Activated naive CD4-positive, alpha-beta T cell (primary cell): ENCODE data around the gene RRP1B.
"Not testable (repeated sequence)": the region's sequence is repeated elsewhere in the genome, so short reads cannot be mapped to it uniquely, and the experiment has no call there.

Experiments
- DNase-seq, 4 experiments: peaks; one replicate each; lab custom pipeline; 2025; lab: John Stamatoyannopoulos, UW

Gene RRP1B

GRCh38 chr21:43675871-43676270 lies 16.5 kb downstream of the RRP1B start:
- DNase-seq: no peak

DNA sequence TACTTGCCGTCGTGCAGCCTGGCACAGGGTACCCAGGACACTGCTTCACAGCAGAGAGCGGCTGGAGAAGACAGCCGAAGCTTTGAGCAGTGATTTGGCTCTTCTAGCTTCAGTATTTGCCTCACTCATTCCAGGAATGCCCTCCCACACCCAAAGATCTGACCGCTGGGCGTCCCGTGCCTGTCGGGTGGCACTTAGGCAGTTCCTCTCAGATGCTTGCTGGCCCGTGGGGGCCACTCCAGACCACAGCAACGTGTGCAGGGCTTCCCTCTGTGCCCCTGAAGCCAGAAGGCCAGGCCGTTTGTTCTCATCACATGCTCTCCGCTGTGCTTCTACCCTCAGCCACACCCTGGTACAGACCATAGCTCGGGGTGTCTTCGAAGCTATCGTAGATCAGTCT lies 17.0 kb downstream of the RRP1B start:
- no peak for DNase-seq

GRCh38 chr21:43679951-43680350 lies 20.6 kb downstream of the RRP1B start:
- DNase-seq: no peak

DNA sequence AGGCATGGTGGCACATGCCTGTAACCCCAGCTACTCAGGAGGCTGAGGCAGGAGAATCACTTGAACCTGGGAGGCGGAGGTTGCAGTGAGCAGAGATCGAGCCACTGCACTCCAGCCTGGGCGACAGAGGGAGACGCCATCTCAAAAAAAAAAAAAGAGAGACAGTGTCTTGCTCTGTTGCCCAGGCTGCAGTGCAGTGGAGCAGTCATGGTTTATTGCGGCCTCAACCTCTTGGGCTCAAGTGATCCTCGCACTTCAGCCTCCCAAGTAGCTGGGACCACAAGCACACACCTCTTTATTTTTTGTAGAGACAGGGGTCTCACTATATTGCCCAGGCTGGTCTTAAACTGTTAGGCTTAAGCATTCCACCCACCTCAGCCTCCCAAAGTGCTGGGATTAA lies 21.1 kb downstream of the RRP1B start:
- DNase-seq: not testable (repeated sequence)

GRCh38 chr21:43681650-43682049 lies 22.3 kb downstream of the RRP1B start:
- no peak for DNase-seq

GRCh38 chr21:43684424-43684823 lies 25.1 kb downstream of the RRP1B start:
- no peak for DNase-seq

GRCh38 chr21:43686811-43687565 lies 27.6 kb downstream of the RRP1B start:
- no peak for DNase-seq

DNA sequence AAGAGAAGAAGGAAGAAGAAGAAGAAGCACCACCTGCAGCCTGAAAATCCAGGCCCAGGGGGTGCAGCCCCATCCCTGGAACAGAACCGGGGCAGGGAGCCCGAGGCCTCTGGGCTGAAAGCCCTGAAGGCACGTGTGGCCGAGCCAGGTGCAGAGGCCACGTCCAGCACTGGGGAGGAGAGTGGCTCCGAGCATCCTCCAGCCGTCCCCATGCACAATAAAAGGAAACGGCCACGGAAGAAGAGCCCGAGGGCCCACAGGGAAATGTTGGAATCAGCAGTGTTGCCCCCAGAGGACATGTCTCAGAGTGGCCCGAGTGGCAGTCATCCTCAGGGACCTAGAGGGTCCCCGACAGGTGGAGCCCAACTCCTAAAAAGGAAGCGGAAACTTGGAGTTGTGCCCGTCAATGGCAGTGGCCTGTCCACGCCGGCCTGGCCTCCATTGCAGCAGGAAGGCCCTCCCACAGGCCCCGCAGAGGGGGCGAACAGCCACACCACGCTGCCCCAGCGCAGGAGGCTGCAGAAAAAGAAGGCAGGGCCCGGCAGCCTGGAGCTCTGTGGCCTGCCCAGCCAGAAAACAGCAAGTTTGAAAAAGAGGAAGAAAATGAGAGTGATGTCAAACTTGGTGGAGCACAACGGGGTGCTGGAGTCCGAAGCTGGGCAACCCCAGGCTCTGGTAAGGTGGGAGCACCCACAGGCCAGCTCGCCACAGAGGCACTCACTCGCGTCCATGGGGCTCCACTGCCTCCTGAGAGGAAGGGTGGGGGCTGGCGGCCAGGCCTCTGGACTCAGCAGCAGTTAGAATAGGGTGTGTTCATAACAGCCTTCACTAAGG lies 28.4 kb downstream of the RRP1B start:
- DNase-seq: no peak

GRCh38 chr21:43688906-43689305 lies 29.5 kb downstream of the RRP1B start:
- DNase-seq: no peak

GRCh38 chr21:43689556-43690337 lies 30.4 kb downstream of the RRP1B start:
- DNase-seq: no peak

GRCh38 chr21:43690346-43690745 lies 31.0 kb downstream of the RRP1B start:
- no peak for DNase-seq

- no peak for DNase-seq
Observed at GRCh38 chr21:43691086-43691795, 31.9 kb downstream of the RRP1B start.

DNA sequence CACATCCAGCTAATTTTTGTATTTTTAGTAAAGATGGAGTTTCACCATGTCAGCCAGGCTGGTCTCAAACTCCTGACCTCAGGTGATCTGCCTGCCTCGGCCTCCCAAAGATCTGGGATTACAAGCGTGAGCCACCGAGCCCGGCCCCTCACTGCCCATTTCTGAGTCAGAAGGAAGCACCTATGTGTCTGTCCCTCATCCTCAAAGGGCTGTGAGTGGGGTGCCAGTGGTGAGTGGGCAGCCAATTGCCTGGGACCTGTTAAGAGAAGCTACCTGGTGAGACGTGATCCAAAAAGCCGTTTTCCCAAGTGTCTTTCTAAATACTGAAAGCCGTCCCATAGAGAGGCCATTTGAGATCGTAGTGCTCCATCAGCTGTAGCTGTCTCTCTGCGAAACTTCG lies 32.4 kb downstream of the RRP1B start:
- no peak for DNase-seq

- DNase-seq: no peak
Observed at GRCh38 chr21:43692949-43693348, 33.6 kb downstream of the RRP1B start.

DNA sequence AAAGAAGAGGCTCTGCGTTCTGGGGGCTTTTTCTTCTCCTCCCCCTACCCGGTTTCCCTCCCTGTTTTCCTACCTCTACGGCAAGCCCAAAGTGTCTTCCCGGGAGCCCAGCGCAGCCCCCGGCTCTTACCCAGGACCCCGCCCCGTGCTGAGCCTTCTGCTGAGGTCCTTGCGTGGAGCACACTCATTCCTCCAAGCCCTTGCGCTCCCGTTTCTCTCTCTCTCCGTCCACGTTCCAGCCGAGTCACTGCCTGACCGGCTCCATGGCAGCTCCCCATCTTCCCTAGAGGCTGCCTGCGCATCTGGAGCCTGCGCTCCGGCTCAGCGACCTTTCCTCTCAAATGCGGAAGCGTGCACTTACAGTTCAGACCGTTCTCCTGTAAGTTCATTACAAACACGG lies 34.6 kb downstream of the RRP1B start:
- DNase-seq: no peak

- no peak for DNase-seq
Observed at GRCh38 chr21:43694437-43695079, 35.2 kb downstream of the RRP1B start.

DNA sequence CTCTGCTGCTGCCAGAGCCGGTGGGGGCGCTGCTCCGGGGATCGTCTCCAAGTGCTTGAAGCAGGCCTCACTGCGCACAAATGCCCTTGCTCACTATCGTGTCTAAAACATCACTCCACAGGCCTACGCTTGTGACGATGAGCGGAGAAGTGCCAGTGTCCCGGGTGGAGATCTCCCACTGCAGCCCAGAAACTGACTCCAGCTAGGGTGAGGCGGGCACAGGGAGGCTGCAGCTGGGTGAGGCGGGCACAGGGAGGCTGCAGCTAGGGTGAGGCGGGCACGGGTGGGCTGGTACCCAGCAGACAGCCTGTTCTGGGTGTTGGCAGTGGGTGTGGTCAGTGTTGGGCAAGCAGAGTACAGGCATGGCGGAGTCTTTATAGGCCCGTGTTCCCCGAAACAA lies 36.9 kb downstream of the RRP1B start:
- no peak for DNase-seq

DNA sequence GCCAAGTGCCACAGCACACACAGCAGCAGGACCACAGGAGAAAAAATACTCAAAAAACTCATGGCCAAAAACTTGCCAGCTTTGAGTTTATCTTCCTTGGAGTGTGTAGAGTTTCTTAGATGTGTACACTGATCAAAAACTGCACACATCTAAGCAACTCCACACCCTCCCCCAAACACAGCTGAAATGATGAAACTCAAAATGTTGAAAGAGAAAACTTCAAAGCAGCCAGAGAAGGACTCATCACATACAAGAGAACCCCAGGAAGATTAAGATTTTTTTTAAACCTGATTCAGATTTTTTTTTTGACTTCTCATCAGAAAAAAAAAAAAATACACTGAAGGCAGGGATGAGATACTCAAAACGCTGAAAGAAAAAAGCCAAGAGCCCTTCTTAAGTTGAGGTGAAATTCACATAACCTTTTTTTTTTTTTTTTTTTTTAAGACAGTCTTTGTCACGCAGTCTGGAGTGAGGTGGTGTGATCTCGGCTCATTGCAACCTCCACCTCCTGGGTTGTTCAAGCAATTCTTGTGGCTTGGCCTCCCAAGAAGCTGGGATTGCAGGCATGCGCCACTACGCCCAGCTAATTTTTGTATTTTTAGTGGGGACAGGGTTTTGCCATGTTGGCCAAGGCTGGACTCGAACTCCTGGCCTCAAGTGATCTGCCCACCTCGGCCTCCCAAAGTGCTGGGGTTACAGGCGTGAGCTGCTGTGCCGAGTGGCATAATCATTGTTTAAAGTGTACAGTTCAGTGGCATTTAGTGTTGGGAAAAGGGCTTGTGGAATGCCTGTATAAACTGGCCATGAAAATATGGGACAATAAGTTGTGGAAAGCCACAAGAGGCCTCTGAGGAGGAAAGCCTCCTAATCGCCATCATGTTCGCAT lies 38.6 kb downstream of the RRP1B start:
- no peak for DNase-seq

DNA sequence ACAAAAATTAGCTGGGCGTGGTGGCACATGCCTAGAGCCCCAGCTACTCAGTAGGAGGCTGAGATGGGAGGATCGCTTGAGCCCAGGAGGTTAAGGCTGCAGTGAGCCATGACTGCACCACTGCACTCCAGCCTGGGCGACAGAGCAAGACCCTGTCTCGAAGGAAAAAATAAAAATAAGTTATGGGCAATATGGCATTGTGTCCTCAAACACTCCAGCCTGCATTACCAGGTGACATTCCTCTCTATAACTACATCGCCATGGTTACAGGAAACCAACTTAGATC lies 40.1 kb downstream of the RRP1B start:
- DNase-seq: not testable (repeated sequence)

DNA sequence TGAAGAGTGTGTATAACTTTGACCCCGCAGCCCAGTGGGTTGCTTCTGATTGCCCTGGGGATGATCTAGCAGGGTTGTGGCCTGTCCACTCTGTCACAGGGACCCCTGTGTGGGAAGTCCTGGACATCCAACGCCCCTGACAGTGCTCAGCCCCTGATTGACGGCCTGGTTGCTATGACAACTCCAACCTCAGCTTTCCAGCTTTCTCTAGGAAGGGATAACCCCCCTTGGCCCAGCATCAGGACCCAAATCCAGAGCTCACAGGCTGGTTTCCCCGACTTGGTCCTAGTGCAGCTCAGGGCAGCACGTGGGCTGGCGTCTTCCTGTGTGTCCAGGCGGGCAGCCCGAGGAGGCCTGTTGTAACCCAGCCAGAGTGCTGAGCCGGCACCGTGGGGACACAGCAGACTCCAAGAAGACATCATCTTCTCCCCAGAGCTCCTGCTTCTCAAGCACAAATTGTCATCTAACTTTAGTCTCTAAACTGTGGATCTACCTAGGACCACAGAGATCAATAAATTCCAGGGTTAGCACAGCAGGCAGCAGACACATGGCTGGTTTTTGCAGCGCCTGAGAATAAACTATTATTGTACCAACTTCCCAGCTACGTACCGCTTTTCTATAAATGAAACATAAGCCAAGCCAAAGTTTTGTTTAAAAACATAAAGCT lies 40.7 kb downstream of the RRP1B start:
- no peak for DNase-seq
